RWPE1 (cell line): ENCODE data around the gene TCTA.

Source experiments
- CTCF ChIA-PET: fragments of 350-600 bp; sonication (Branson Sonifier 250); formaldehyde crosslinking; extraction: SDS; loops from one replicate; lab custom pipeline; 2021; lab: Yijun Ruan, JAX
- POLR2A ChIA-PET: fragments of 400-600 bp; formaldehyde crosslinking; extraction: SDS; loops from one replicate; lab custom pipeline; 2020; ENCODE audit warnings: antibody characterized with exemption; ENCODE audit not compliant: low non-redundant PET; lab: Yijun Ruan, JAX
- DNase-seq: peaks from one replicate; pipeline ENCODE4 v3.0.0; 2012; ENCODE audit warnings: low spot score
- H3K27ac ChIP-seq: fragments of 450-650 bp; 2 replicates; pipeline ENCODE4 v1.5.1; 2017
- CTCF ChIP-seq: fragments of 450-650 bp; conservative IDR thresholded peaks from 2 replicates; pipeline ENCODE4 v1.5.1; 2017; ENCODE audit warnings: low read depth, mild to moderate bottlenecking

The TCTA gene

DNA sequence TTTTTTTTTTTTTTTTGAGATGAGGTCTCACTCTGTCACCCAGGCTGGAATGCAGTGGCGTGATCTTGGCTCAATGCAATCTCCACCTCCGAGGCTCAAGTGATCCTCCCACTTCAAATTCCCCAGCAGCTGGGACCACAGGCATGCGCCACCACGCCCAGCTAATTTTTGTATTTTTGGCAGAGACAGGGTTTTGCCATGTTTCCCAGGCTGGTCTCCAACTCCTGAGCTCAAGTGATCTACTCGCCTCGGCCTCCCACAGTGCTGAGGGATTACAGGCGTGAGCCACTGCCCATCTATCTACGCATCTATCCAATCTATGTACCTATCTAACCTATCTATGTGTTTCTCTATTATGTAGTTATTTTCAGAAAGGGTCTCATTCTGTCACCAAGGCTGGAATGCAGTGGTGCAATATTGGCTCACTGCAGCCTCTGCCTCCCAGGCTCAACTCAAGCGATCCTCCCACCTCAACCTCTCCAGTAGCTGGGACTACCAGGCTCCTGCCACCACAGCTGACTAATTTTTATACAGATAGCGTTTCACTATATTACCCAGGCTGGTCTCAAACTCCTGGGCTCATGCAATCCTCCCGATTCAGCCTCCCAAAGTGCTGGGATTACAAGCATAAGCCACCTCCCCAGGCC lies 33.9 kb upstream of the TCTA start:
- peak overlapping the region; percentile 80 for H3K27ac ChIP-seq
- TF ChIP-seq CTCF: no peak
- ChIA-PET CTCF (interaction anchor here (0.6 kb wide), 1 partner anchor 26 kb away, joined by 7 read pairs; no protein-coding TSS in a partner anchor), POLR2A (interaction anchor here (0.6 kb wide), 1 partner anchor 40 kb away, joined by 3 read pairs; no protein-coding TSS in a partner anchor)
- no peak for DNase-seq

GRCh38 chr3:49383387-49383786 lies 28.8 kb upstream of the TCTA start:
- POLR2A ChIA-PET: no interaction called here
- CTCF ChIA-PET: no interaction called here
- peak overlapping the region; percentile 47 for H3K27ac ChIP-seq
- no peak for DNase-seq
- no peak for TF ChIP-seq CTCF

GRCh38 chr3:49385617-49386016 lies 26.6 kb upstream of the TCTA start:
- no peak overlapping the region for H3K27ac ChIP-seq
- ChIA-PET CTCF (no interaction called here), POLR2A (no interaction called here)
- no peak for DNase-seq
- no peak for TF ChIP-seq CTCF

DNA sequence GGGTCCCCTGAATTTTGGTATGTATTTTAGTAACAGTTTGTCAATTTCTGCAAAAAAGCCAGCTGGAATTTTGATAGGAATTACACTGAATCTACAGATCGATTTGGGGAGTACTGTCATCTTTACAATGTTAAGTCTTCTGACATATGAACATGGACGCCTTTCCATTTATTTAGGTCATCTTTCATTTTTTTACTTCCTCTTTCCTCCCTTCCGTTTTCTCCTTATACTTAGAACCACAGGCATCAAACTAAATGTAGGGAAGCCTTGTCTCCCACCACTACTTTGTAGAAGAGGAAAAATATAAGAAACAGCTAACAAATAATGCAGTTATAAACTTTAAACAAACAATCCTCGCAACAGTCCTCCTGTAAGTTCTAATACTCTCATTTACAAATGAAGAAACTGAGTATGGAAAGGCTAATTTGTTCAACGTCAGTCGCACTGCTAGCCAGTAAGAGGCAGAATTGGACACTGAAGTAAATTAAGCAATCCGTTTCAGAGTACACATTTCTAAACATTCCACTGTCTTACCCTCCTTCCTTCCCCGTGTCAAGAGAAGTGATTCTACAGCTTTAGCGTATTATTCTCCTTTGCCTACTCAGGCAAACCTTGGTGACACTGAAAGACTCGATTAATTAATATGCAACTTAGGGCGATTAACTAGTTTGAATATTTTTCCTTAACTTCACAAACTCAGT lies 26.0 kb upstream of the TCTA start:
- TF ChIP-seq CTCF: no peak
- ChIA-PET POLR2A (no interaction called here), CTCF (no interaction called here)
- no peak overlapping the region for H3K27ac ChIP-seq
- no peak for DNase-seq

GRCh38 chr3:49387721-49388120 lies 24.5 kb upstream of the TCTA start:
- H3K27ac ChIP-seq: peak overlapping the region; percentile 22; the same call in 1 of the 2 replicates
- ChIA-PET POLR2A (interaction anchor here (0.7 kb wide), 1 partner anchor 10 kb away, joined by 9 read pairs; no protein-coding TSS in a partner anchor), CTCF (no interaction called here)
- no peak for TF ChIP-seq CTCF
- no peak for DNase-seq

GRCh38 chr3:49388289-49388820 lies 23.9 kb upstream of the TCTA start:
- DNase-seq: no peak
- CTCF ChIA-PET: no interaction called here
- no peak for TF ChIP-seq CTCF
- peak overlapping the region; percentile 22; the same call in 1 of the 2 replicates for H3K27ac ChIP-seq
- POLR2A ChIA-PET: no interaction called here
